Eye (tissue), 1 donor: ENCODE data around the gene CSTA.
A peak's percentile ranks its signal among the peaks of the same experiment; 100 is the strongest.

Source experiments
- DNase-seq: peaks from one replicate; pipeline ENCODE4 v3.0.0-alpha.2; 2015

The CSTA gene

DNA sequence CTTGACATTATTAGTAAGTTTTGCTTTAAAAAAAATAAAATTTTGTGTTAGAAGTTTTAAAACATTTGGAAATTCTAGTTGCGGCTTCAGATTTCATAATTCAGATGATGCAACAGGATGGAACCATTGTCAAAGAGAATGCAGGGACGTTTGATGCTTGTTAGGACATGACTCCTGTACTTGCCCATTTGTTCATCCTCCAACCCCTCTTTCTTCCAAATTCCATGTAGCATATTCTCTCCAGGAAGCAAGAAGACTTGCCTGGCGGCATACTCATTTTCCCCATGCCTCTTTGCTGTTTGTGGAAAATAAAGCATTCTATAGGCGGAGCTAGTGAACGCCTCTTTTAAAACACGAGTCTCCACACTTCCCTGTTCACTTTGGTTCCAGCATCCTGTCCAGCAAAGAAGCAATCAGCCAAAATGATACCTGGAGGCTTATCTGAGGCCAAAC is at the start of gene CSTA:
Gene CSTA, plus strand, starts transcription at position 378 of the 453 bp plus-strand sequence. Its CDS starts 45 bp downstream, at position 423.
- no peak for DNase-seq

GRCh38 chr3:122281891-122282290 is 43.2 kb upstream of the CSTA start:
- no peak for DNase-seq

DNA sequence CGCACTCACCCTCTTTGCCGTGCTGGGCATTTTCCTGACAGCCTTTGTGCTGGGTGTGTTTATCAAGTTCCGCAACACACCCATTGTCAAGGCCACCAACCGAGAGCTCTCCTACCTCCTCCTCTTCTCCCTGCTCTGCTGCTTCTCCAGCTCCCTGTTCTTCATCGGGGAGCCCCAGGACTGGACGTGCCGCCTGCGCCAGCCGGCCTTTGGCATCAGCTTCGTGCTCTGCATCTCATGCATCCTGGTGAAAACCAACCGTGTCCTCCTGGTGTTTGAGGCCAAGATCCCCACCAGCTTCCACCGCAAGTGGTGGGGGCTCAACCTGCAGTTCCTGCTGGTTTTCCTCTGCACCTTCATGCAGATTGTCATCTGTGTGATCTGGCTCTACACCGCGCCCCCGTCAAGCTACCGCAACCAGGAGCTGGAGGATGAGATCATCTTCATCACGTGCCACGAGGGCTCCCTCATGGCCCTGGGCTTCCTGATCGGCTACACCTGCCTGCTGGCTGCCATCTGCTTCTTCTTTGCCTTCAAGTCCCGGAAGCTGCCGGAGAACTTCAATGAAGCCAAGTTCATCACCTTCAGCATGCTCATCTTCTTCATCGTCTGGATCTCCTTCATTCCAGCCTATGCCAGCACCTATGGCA is 41.1 kb upstream of the CSTA start:
- DNase-seq: no peak

GRCh38 chr3:122284486-122284885 is 40.6 kb upstream of the CSTA start:
- DNase-seq: no peak

DNA sequence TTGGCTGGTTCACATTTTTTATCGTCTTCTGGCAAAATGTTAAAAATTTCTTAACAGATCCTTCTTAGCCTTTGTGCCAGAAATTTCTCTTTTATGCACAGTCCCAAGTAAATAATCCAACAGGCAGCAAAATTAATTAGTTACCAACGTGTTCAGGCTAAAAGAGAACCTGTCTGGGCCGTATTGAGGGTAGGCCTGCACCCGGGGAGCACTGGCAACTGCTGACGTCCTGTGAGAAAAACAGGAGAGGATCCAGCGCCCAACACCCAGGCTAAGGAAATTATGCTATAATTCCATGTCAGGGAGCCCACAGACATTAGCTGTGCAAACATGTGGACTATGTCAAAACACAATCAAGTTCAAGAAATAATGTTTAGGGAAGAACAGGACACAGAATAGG is 30.7 kb upstream of the CSTA start:
- DNase-seq: no peak

DNA sequence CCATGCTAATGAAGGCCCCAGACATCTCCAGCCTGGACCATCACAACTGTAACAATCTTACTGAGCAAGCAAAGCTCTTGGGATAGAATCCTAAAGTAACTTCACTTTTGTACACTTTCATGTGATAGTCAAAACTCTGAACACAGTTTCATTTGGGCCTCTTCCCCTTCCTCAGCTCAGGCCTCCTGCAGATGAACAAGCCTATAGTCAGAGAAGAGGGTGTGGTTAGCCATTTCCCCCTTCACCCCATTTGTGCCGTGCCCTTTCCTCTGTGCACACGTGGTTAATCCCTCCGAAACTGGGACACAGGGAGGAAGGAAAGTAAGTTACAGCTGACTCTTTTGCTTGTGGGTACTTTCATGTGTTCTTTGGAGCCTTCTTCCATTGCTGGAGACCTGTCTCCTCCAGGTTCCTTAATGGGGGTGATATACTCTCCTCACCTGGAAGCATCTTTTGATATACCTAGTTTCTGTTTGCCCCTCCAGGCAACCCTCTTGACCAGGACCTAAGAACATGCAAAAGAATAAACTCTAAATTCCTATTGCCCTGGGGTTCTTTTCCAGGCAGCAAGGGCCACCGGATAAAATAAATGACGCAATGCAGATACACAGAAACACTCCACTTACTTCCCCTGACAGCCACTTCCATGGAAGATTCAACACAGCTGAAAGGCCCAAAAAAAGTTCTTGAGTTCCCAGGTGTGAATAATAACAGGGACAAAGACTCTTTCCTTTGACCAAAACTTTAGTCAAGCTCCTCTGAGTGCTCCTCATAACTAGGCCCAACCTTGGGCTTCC is 29.6 kb upstream of the CSTA start:
- no peak for DNase-seq

DNA sequence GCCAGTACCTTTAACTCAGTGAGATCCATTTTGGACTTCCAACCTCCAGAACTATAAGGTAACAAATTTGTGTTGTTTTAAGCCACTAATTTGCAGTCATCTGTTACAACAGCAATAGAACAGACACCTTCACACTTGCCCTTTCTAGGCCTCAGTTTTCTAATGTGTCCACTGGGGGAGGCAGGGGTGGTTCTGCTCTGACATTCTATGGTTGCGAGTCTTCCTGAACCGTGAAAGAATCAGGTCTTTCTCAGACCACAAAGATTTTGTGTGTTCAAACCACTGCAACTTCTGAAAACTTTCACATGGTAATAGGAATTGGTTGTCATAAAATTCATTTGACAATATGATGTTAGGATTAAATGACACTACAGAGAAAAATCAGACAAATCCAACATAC is 26.8 kb upstream of the CSTA start:
- DNase-seq: no peak

DNA sequence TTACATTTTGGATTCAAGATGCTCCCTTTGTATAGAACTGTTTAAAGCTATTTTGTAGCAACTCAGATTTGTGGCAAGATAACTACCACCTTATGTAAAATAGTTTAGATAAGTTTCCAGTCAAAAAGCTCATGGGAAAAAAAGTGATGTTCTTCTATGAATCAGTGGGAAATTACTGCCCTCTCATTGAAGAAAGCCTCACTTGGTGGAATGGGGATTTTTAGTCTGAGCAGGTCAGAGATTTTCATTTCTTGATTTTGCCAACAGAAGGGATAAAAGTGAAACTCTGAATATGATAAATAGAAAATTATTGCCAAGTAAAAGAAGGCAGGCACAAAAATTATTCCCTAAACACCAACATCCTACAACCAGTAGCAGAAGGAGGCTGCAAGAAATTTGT is 25.8 kb upstream of the CSTA start:
- no peak for DNase-seq

- peak; percentile 3 for DNase-seq
Measured at GRCh38 chr3:122299872-122300460, 25.1 kb upstream of the CSTA start.

DNA sequence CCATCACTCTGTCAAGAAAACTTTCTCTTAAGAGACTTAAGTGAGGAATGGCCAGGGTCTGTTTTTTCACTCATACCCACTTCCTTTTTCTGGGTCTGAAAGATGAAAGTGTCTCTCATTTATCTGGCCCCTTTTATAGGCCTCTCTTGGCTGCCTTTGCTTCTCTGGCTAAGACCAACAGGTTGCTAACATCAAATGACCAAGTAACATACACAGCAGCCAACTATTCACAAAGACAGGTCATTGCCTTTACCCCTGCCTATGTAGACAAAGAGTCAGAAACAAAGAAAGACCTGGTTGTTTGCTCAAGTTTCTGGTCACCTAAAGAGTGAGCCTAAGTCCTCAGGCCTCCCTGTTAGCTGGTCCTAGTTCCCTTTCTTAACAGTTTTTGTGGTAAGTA is 24.0 kb upstream of the CSTA start:
- DNase-seq: no peak

- DNase-seq: no peak
Measured at GRCh38 chr3:122305818-122306621, 19.0 kb upstream of the CSTA start.

DNA sequence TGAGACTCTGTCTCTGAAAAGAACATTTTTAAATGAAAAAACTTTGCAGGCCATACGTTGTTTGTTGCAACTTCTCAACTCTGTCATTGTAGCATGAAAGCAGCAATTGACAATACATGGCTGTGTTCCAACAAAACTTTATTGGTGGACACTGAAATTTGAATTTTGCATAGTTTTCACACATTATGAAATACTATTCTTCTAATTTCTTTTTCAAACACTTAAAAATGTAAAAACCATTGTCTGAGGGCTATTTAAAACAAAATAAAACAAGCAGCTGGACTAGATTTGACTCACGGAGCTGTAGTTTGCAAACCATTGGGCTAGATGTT is 18.5 kb upstream of the CSTA start:
- DNase-seq: no peak

GRCh38 chr3:122307094-122307687 is 17.9 kb upstream of the CSTA start:
- DNase-seq: no peak

DNA sequence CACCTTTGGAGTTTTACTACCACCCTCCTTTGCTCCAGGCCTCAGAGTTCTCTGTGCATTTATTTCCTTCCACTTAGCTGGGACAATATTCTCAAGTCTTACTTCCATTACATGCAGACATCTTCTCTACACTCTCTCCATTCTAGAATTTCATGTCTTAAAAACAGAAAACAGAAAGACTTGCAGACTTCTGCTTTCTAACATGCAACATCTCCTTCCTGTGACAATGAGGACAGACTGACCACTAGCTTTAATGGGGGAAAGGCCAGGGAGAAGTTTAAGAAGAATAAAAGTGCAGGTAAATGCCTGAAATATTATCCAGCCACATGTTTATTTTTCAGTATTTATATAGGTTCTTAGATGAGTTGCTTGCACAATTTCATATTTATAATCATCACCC is 17.1 kb upstream of the CSTA start:
- no peak for DNase-seq

GRCh38 chr3:122310361-122310760 is 14.7 kb upstream of the CSTA start:
- no peak for DNase-seq

- no peak for DNase-seq
Measured at GRCh38 chr3:122312826-122313225, 12.2 kb upstream of the CSTA start.

GRCh38 chr3:122313281-122313680 is 11.8 kb upstream of the CSTA start:
- DNase-seq: no peak

GRCh38 chr3:122314228-122314876 is 10.7 kb upstream of the CSTA start:
- DNase-seq: no peak

DNA sequence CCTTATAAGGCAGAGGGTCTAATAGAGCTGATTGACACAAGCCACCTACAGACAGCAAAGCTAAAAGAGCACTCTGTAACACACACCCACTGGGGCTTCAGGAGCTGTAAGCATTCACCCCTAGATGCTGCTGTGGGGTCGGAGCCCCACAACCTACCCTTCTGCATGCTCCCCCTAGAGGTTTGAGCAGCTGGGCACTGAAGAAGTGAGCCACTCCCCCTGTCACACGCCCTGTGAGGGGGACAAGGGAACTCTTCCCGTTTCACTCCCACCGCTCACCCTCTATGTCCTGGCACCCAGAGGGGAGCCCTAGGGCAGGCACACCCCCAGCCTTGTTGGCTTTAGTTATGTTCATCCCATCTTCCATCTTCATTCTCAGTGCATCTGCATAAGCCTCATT is 9.4 kb upstream of the CSTA start:
- DNase-seq: no peak

DNA sequence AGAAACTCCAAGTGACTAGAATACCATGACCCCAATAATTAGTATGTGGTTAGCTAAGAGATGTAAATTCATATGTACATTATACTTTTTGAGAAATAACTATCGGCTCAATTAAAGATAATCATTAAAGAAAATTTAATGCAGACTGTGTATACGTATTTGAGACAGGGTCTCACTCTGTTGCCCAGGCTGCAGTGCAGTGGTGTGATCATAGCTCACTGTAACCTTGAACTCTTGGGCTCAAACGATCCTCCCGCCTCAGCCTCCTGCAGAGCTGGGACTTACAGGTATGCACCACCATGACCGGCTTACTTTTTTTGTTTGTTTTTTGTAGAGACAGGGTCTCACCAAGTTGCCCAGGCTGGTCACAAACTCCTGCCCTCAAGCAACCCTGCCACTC is 8.7 kb upstream of the CSTA start:
- DNase-seq: no peak

GRCh38 chr3:122318620-122319019 is 6.4 kb upstream of the CSTA start:
- DNase-seq: no peak
